GM12878 (cell line): Measurements from ENCODE around the gene MRPS18A. TPM values are rescaled to one million over a fixed set of nuclear protein-coding genes. Genes with fewer than 3 reads are reported as not detected.

Experiments used
- ATAC-seq: fragments of 200-7000 bp; cut with Tn5 transposase; 3 replicates; pipeline ENCODE4 v1.9.1; 2020; ENCODE audit warnings: mild to moderate bottlenecking, moderate library complexity
- BruUV-seq: library from RNA; stranded (reverse); fragments of 400-500 nt; replicated peaks from 2 replicates; lab custom pipeline; 2021; lab: Mats Ljungman, UMichigan
- CTCF ChIA-PET: fragments of 300-600 bp; sonication (Branson Sonifier 250); formaldehyde crosslinking; extraction: SDS; loops from one replicate; lab custom pipeline; 2021; ENCODE audit warnings: inconsistent platforms; lab: Yijun Ruan, JAX
- POLR2A ChIA-PET: fragments of 350-600 bp; formaldehyde crosslinking; extraction: SDS; loops from one replicate; lab custom pipeline; 2021; ENCODE audit warnings: inconsistent platforms; lab: Charles Lee
- RAD21 ChIA-PET: fragments of 300-600 bp; sonication (Branson Sonifier 250); formaldehyde crosslinking; loops from one replicate; lab custom pipeline; 2023; ENCODE audit warnings: antibody characterized with exemption; ENCODE audit not compliant: unreplicated experiment; lab: Charles Lee
- SMC1A ChIA-PET: fragments of 300-600 bp; sonication (Branson Sonifier 250); formaldehyde crosslinking; loops from one replicate; lab custom pipeline; 2023; ENCODE audit not compliant: unreplicated experiment, uncharacterized antibody; lab: Charles Lee
- DNase-seq: peaks from one replicate; pipeline ENCODE4 v3.0.0-alpha.2; 2011; ENCODE audit warnings: low read depth, low spot score
- FAIRE-seq: peaks from 3 replicates; lab custom pipeline; 2011; peaks lifted over from hg19 to GRCh38; lab: Jason Lieb, UNC
- H2AFZ ChIP-seq: 2 replicates; pipeline ENCODE4 v1.6.0; 2011; ENCODE audit warnings: low read depth, low read length, control low read depth; ENCODE audit not compliant: control insufficient read depth
- H3K27ac ChIP-seq: 2 replicates; pipeline ENCODE4 v1.5.1; 2011; ENCODE audit warnings: control low read depth; ENCODE audit not compliant: control insufficient read depth, insufficient read depth
- H3K27me3 ChIP-seq, 2 experiments: replicated peaks in 1 of 2; 2 replicates each; pipeline versions ENCODE4 v1.6.0 to v1.6.1; 2011; ENCODE audit warnings: low read length in 1 of 2; ENCODE audit not compliant: control insufficient read depth in 2 of 2, insufficient read depth in 2 of 2
- H3K36me3 ChIP-seq, 2 experiments: 2 replicates each; pipeline ENCODE4 v1.5.1; 2011; ENCODE audit warnings: low read length in 1 of 2; ENCODE audit not compliant: control insufficient read depth in 2 of 2, insufficient read depth in 2 of 2
- H3K4me1 ChIP-seq: 2 replicates; pipeline ENCODE4 v1.6.1; 2011; ENCODE audit warnings: mild to moderate bottlenecking, low read length, moderate library complexity, mixed read lengths; ENCODE audit not compliant: control insufficient read depth, insufficient read depth
- H3K4me2 ChIP-seq: 2 replicates; pipeline ENCODE4 v1.6.0; 2011; ENCODE audit warnings: control low read depth; ENCODE audit not compliant: control insufficient read depth, insufficient read depth
- H3K4me3 ChIP-seq: fragments of 200-600 bp; sonication (generic); 2 replicates; pipeline ENCODE4 v1.5.1; 2016
- H3K79me2 ChIP-seq: 2 replicates; pipeline ENCODE4 v1.6.0; 2011; ENCODE audit warnings: low read length; ENCODE audit not compliant: control insufficient read depth, insufficient read depth
- H3K9ac ChIP-seq: 2 replicates; pipeline ENCODE4 v1.8.0; 2011; ENCODE audit warnings: low read length, control low read depth, mixed read lengths; ENCODE audit not compliant: control insufficient read depth, insufficient read depth
- H3K9me3 ChIP-seq: replicated peaks from 3 replicates; pipeline ENCODE4 v1.5.1; 2011; ENCODE audit warnings: mild to moderate bottlenecking, low read length; ENCODE audit not compliant: control insufficient read depth, insufficient read depth
- H4K20me1 ChIP-seq: 2 replicates; pipeline ENCODE4 v1.6.0; 2011; ENCODE audit not compliant: control insufficient read depth, insufficient read depth
- BMI1 ChIP-seq: fragments of 450-650 bp; IDR thresholded peaks from 2 replicates; pipeline ENCODE4 v1.6.1; 2016; ENCODE audit warnings: mild to moderate bottlenecking, moderate library complexity, borderline replicate concordance
- CBX3 ChIP-seq: fragments of 200-600 bp; sonication (generic); IDR thresholded peaks from 2 replicates; pipeline ENCODE4 v1.6.1; 2016; ENCODE audit warnings: low read depth, borderline replicate concordance
- FOXK2 ChIP-seq: fragments of 450-650 bp; IDR thresholded peaks from 2 replicates; pipeline ENCODE4 v1.6.1; 2017; ENCODE audit warnings: mild to moderate bottlenecking, moderate library complexity
- IRF3 ChIP-seq: fragments of 450-650 bp; IDR thresholded peaks from 2 replicates; pipeline ENCODE4 v1.6.1; 2014; ENCODE audit warnings: mild to moderate bottlenecking
- JUNB ChIP-seq: IDR thresholded peaks from 2 replicates; pipeline ENCODE4 v1.6.1; 2016; ENCODE audit warnings: antibody characterized with exemption, mild to moderate bottlenecking
- MEF2B ChIP-seq: fragments of 450-650 bp; IDR thresholded peaks from 2 replicates; pipeline ENCODE4 v1.6.1; 2018; ENCODE audit warnings: mild to moderate bottlenecking, moderate library complexity; ENCODE audit not compliant: partially characterized antibody, poor library complexity, severe bottlenecking
- SREBF2 ChIP-seq: IDR thresholded peaks from 2 replicates; pipeline ENCODE4 v1.6.1; 2012; ENCODE audit warnings: mild to moderate bottlenecking, low read length
- TCF12 ChIP-seq: IDR thresholded peaks from 2 replicates; pipeline ENCODE4 v1.6.1; 2011; ENCODE audit warnings: low read depth, mild to moderate bottlenecking, low read length
- YBX1 ChIP-seq: fragments of 450-650 bp; IDR thresholded peaks from 2 replicates; pipeline ENCODE4 v1.6.1; 2016; ENCODE audit warnings: antibody characterized with exemption
- WGBS: methylation state at CpG from one replicate; pipeline ENCODE4 v1.1.6; 2016; ENCODE audit warnings: low lambda C conversion rate; ENCODE audit not compliant: insufficient replicate concordance, insufficient coverage; ENCODE audit errors: missing lambda C conversion rate; 5-methylcytosine and 5-hydroxymethylcytosine counted together
- in situ Hi-C: fragments of 300-500 bp; cut with MboI; formaldehyde crosslinking; loops from 9 replicates; pipeline ENCODE4 v1.14.3; 2018; ENCODE audit warnings: mixed read lengths
- intact Hi-C: fragments of 100-400 bp; cut with micrococcal nuclease; formaldehyde crosslinking; loops from one replicate; pipeline ENCODE4 v1.14.2; 2022; ENCODE audit not compliant: unreplicated experiment
- polyA plus RNA-seq, 11 experiments: library from polyadenylated mRNA; depleted of rRNA in 4 of 11; unstranded in 6 of 11; stranded (reverse) in 5 of 11; fragments of >200 nt; fragmentation: Nextera tagmentation in 4 of 11; fragmentation: Illumina TruSeq in 1 of 11; extraction: Ambion mirVana in 4 of 11; extraction: Trizol in 1 of 11; gene quantifications; 1 replicate in 1 of 11; 2 replicates in 10 of 11; pipeline versions ENCODE4 v1.2.1 to v1.2.3, GENCODE V29; 2011 to 2016; ENCODE audit warnings: inconsistent platforms in 2 of 11, missing spikeins in 2 of 11, low read depth in 1 of 11
- total RNA-seq, 4 experiments: library from RNA; depleted of rRNA in 3 of 4; stranded (reverse); fragments of >200 nt in 3 of 4; fragmentation: Illumina TruSeq in 1 of 4; extraction: Trizol in 1 of 4; gene quantifications; 2 replicates each; pipeline versions ENCODE4 v1.2.1 to v1.2.3, GENCODE V29; 2013 to 2021

MRPS18A gene
- total and polyA plus RNA-seq, 10 of the 15 experiments (the other 5 are each of a cell fraction or from before 2014, with no cell fraction given): 66.3 to 158 (median 98.7) TPM

- ChIA-PET POLR2A (interaction anchor here (0.5 kb wide), 1 partner anchor 298 kb away, joined by 3 read pairs; no protein-coding TSS in a partner anchor), CTCF (interaction anchor here (1.4 to 1.8 kb wide), 2 partner anchors 92 to 397 kb away, joined by 3 to 5 read pairs; no protein-coding TSS in a partner anchor), RAD21 (no interaction called here), SMC1A (no interaction called here)
- Histone ChIP-seq H2AFZ (no peak overlapping the region), H3K4me3 (no peak overlapping the region), H3K4me2 (no peak overlapping the region), H3K27me3 (no peaks in the 10 kb centered on the region), H3K9ac (no peak overlapping the region), H3K79me2 (peaks cover 47% of the 10 kb centered on the region), H3K36me3 (peaks cover 15 to 22% of the 10 kb centered on the region in 2 experiments; a peak in 3 of 4 replicates), H3K9me3 (no peaks in the 10 kb centered on the region), H4K20me1 (no peaks in the 10 kb centered on the region), H3K27ac (no peak overlapping the region), H3K4me1 (peaks cover 13% of the 10 kb centered on the region)
- intact Hi-C loops: no loop called here
- in situ Hi-C loops: no loop called here
- FAIRE-seq (no peak), DNase-seq (no peak), ATAC-seq (no peak)
- BruUV-seq: no TSS peak
- TF ChIP-seq IRF3 (no peak), FOXK2 (no peak), YBX1 (no peak), JUNB (no peak), TCF12 (no peak), BMI1 (no peak), CBX3 (no peak), SREBF2 (no peak), MEF2B (no peak)
- 100% methylated on average over 5 of the region's 5 CpGs for WGBS
Measured at GRCh38 chr6:43681303-43681702, 6.3 kb downstream of the MRPS18A start.
